ENCODE data around the gene IFT122.

Gene IFT122

DNA sequence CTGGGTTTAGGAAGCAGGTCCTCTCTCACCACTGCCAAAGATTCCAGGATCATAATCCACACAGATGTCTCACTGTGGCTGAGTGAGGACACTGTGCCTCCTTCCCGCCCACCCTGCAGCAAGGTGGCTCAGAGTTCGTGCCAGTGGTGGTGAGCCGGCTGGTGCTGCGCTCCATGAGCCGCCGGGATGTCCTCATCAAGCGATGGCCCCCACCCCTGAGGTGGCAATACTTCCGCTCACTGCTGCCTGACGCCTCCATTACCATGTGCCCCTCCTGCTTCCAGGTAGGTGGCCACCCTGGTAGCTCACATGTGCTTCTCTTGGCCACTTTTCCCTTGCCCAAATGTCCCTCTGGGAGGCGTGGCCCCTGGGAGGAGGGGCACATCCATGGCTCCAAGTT, 79.4 kb downstream of the IFT122 start:
- no peak for TF ChIP-seq ZBTB7A (IDR thresholded peaks at IDR 0.05; ENCODE audit: low read depth)
- no peak for TF ChIP-seq TEAD4 (IDR thresholded peaks at IDR 0.05)
- TF ChIP-seq, protein P1, sequence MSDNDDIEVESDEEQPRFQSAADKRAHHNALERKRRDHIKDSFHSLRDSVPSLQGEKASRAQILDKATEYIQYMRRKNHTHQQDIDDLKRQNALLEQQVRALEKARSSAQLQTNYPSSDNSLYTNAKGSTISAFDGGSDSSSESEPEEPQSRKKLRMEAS (IDR thresholded peaks at IDR 0.05): no peak

- no peak for TF ChIP-seq TCF12 (IDR thresholded peaks at IDR 0.05; ENCODE audit: low read depth)
- TF ChIP-seq USF1 (IDR thresholded peaks at IDR 0.05): no peak
- TF ChIP-seq CEBPB (IDR thresholded peaks at IDR 0.05): no peak
- no peak for TF ChIP-seq TEAD4 (IDR thresholded peaks at IDR 0.05)
Measured at GRCh38 chr3:129519896-129520715, 80.1 kb downstream of the IFT122 start.

GRCh38 chr3:129520960-129521359, 80.9 kb downstream of the IFT122 start:
- no peak for TF ChIP-seq TEAD4 (IDR thresholded peaks at IDR 0.05)

DNA sequence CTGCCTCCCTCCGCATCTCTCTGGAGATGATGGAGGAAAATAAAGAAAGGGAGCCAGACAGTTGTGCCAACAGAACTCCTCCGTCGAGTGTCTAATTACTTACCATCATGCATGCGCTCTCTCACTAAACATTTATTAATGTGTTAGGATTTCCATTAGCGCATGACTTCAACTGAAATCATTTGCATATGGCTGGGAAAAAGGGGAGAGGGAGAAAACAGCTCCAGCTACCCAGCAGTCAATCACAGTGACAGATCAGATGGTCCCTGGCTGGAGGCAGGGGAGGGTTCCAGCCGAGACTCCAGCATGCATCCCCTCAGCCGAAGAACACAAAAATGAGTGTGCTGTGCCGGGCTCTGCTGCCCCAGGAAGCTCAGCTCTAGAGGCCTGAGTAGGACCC, 81.6 kb downstream of the IFT122 start:
- no peak for TF ChIP-seq ZBTB7A (IDR thresholded peaks at IDR 0.05; ENCODE audit: low read depth)
- TF ChIP-seq EP300 (IDR thresholded peaks at IDR 0.05; ENCODE audit: borderline replicate concordance): no peak
- no peak for TF ChIP-seq TCF12 (IDR thresholded peaks at IDR 0.05; ENCODE audit: low read depth)
- TF ChIP-seq EGR1 (IDR thresholded peaks at IDR 0.05): no peak
- TF ChIP-seq FOXM1 (IDR thresholded peaks at IDR 0.05; ENCODE audit: borderline replicate concordance, low read depth): no peak
- no peak for TF ChIP-seq USF1 (IDR thresholded peaks at IDR 0.05)
- TF ChIP-seq, protein P1 (IDR thresholded peaks at IDR 0.05): no peak
- no peak for TF ChIP-seq RAD21 (IDR thresholded peaks at IDR 0.05; ENCODE audit: low read depth)
- TF ChIP-seq TAF1 (IDR thresholded peaks at IDR 0.05; ENCODE audit: low read depth): no peak
- no peak for TF ChIP-seq CEBPB (IDR thresholded peaks at IDR 0.05)
- no peak for TF ChIP-seq CREB1 (IDR thresholded peaks at IDR 0.05; ENCODE audit: low read depth)
- TF ChIP-seq, protein P2, sequence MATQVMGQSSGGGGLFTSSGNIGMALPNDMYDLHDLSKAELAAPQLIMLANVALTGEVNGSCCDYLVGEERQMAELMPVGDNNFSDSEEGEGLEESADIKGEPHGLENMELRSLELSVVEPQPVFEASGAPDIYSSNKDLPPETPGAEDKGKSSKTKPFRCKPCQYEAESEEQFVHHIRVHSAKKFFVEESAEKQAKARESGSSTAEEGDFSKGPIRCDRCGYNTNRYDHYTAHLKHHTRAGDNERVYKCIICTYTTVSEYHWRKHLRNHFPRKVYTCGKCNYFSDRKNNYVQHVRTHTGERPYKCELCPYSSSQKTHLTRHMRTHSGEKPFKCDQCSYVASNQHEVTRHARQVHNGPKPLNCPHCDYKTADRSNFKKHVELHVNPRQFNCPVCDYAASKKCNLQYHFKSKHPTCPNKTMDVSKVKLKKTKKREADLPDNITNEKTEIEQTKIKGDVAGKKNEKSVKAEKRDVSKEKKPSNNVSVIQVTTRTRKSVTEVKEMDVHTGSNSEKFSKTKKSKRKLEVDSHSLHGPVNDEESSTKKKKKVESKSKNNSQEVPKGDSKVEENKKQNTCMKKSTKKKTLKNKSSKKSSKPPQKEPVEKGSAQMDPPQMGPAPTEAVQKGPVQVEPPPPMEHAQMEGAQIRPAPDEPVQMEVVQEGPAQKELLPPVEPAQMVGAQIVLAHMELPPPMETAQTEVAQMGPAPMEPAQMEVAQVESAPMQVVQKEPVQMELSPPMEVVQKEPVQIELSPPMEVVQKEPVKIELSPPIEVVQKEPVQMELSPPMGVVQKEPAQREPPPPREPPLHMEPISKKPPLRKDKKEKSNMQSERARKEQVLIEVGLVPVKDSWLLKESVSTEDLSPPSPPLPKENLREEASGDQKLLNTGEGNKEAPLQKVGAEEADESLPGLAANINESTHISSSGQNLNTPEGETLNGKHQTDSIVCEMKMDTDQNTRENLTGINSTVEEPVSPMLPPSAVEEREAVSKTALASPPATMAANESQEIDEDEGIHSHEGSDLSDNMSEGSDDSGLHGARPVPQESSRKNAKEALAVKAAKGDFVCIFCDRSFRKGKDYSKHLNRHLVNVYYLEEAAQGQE (IDR thresholded peaks at IDR 0.05; ENCODE audit: low read depth): no peak
- TF ChIP-seq TEAD4 (IDR thresholded peaks at IDR 0.05): no peak
- TF ChIP-seq YY1 (IDR thresholded peaks at IDR 0.05; ENCODE audit: low read depth): no peak
- TF ChIP-seq NFIC (IDR thresholded peaks at IDR 0.05): no peak

- TF ChIP-seq, protein P2 (IDR thresholded peaks at IDR 0.05; ENCODE audit: low read depth): no peak
- TF ChIP-seq EP300 (IDR thresholded peaks at IDR 0.05; ENCODE audit: borderline replicate concordance) (no peak), TEAD4 (IDR thresholded peaks at IDR 0.05) (no peak), ZBTB7A (IDR thresholded peaks at IDR 0.05; ENCODE audit: low read depth) (no peak), USF1 (IDR thresholded peaks at IDR 0.05) (no peak), YY1 (IDR thresholded peaks at IDR 0.05; ENCODE audit: low read depth) (no peak), CEBPB (IDR thresholded peaks at IDR 0.05) (no peak), TCF12 (IDR thresholded peaks at IDR 0.05; ENCODE audit: low read depth) (no peak), FOXM1 (IDR thresholded peaks at IDR 0.05; ENCODE audit: borderline replicate concordance, low read depth) (no peak), EGR1 (IDR thresholded peaks at IDR 0.05) (no peak), RAD21 (IDR thresholded peaks at IDR 0.05; ENCODE audit: low read depth) (no peak), NFIC (IDR thresholded peaks at IDR 0.05) (no peak), TAF1 (IDR thresholded peaks at IDR 0.05; ENCODE audit: low read depth) (no peak), CREB1 (IDR thresholded peaks at IDR 0.05; ENCODE audit: low read depth) (no peak)
- TF ChIP-seq, protein P1 (IDR thresholded peaks at IDR 0.05): no peak
Measured at GRCh38 chr3:129522953-129523352, 82.9 kb downstream of the IFT122 start.

- TF ChIP-seq TAF1 (IDR thresholded peaks at IDR 0.05; ENCODE audit: low read depth): no peak
- TF ChIP-seq CEBPB (IDR thresholded peaks at IDR 0.05): no peak
- TF ChIP-seq, protein P2 (IDR thresholded peaks at IDR 0.05; ENCODE audit: low read depth): no peak
- no peak for TF ChIP-seq EP300 (IDR thresholded peaks at IDR 0.05; ENCODE audit: borderline replicate concordance)
- no peak for TF ChIP-seq ZBTB7A (IDR thresholded peaks at IDR 0.05; ENCODE audit: low read depth)
- TF ChIP-seq FOXM1 (IDR thresholded peaks at IDR 0.05; ENCODE audit: borderline replicate concordance, low read depth): no peak
- no peak for TF ChIP-seq NFIC (IDR thresholded peaks at IDR 0.05)
- no peak for TF ChIP-seq YY1 (IDR thresholded peaks at IDR 0.05; ENCODE audit: low read depth)
- no peak for TF ChIP-seq CREB1 (IDR thresholded peaks at IDR 0.05; ENCODE audit: low read depth)
- TF ChIP-seq, protein P1 (IDR thresholded peaks at IDR 0.05): no peak
- no peak for TF ChIP-seq EGR1 (IDR thresholded peaks at IDR 0.05)
- TF ChIP-seq RAD21 (IDR thresholded peaks at IDR 0.05; ENCODE audit: low read depth): no peak
- no peak for TF ChIP-seq TCF12 (IDR thresholded peaks at IDR 0.05; ENCODE audit: low read depth)
- no peak for TF ChIP-seq USF1 (IDR thresholded peaks at IDR 0.05)
- TF ChIP-seq TEAD4 (IDR thresholded peaks at IDR 0.05): no peak
Measured at GRCh38 chr3:129524081-129524480, 84.1 kb downstream of the IFT122 start.

Data from Ishikawa (cell line).